ENCODE results near the gene MIOX.

The MIOX gene

DNA sequence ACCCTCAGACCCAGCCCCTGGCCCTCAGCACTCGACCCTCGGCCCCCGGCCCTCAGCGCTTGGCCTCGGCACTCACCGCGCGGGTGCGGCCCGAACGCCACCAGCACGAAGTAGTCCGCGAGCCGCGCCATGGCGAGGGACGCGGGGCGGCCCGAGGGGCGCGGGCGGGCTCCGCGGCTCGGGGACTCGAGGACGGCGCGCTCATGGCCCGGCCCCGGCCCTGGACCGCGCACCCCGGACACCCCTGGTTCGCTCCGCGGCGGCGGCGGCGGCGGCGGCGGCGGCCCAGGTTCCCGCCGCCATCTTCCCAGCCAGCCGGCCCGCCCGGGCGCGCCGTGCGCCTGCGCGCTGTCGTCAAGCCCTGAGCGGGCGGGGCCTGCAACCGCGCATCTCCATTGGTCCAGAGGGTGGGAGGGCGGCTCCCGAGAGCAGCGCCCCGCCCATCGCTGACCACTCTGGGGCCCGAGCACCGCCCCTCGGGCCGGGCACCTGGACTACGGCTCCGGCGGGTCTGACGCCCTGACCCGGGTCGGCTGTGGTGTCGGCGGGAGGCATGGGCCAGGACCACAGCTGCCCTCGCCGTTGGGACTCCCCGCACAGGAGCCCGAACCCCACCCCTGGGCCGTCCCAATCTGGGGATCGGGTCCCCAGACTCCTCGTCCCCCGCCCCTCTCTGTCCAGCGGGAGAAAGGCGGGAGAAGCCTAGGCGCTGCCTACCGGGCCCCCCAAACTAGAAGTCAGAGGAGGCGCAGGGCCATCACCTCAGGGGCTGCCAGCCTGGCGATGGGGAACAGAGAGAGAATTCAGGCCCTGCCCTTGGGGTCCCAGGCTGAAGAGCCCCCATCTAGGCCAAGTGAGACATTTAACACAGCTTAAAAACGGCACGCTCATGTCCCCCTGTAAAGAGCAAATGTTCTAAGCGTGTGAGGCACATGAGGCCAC is 11.7 kb upstream of the MIOX start, which contains the start of gene SBF1:
Gene SBF1 (minus strand): TSS at position 326 of the 942 bp plus-strand sequence. CDS start 195 bp downstream, at position 131.
- peak; percentile 96 for DNase-seq

DNA sequence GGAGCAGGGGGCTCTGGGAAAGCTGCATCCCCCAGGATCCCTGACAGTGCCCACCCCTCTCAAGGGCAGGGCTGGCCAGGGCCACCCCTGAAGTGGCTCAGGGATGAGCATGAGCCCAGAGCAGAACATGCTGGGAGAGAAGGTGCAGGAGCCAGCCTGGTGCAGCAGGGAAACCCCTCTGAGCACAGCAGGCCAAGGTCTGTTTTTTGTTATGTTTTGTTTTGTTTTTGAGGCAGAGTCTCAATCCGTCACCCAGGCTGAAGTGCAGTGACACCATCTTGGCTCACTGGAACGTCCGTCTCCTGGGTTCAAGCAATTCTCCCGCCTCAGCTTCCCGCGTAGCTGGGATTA is 11.0 kb upstream of the MIOX start:
- no peak for DNase-seq

GRCh38 chr22:50476868-50477267 is 9.8 kb upstream of the MIOX start:
- peak; percentile 42 for DNase-seq

DNA sequence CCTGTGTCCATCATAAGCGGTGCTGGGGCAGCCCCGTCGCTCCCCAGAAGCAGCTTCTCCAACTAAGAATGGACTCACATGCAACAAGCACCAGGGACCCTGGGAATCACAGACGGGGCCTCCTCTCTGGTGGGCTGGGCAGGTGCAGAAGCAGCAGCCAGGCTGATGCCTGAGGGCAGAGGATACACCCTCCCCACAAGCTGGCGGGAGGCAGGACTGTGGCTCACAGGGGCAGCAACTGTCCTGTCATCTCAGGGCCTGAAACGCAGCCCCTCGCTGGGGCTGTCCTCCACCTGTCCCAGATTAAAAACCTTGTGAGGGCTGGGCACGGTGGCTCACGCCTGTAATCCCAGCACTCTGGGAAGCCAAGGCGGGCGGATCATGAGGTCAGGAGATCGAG is 8.7 kb upstream of the MIOX start:
- DNase-seq, result peak; percentile 35

- DNase-seq, result peak; percentile 55
Measured at GRCh38 chr22:50479721-50480120, 6.9 kb upstream of the MIOX start.

GRCh38 chr22:50481045-50481439 is 5.6 kb upstream of the MIOX start:
- DNase-seq, result no peak

DNA sequence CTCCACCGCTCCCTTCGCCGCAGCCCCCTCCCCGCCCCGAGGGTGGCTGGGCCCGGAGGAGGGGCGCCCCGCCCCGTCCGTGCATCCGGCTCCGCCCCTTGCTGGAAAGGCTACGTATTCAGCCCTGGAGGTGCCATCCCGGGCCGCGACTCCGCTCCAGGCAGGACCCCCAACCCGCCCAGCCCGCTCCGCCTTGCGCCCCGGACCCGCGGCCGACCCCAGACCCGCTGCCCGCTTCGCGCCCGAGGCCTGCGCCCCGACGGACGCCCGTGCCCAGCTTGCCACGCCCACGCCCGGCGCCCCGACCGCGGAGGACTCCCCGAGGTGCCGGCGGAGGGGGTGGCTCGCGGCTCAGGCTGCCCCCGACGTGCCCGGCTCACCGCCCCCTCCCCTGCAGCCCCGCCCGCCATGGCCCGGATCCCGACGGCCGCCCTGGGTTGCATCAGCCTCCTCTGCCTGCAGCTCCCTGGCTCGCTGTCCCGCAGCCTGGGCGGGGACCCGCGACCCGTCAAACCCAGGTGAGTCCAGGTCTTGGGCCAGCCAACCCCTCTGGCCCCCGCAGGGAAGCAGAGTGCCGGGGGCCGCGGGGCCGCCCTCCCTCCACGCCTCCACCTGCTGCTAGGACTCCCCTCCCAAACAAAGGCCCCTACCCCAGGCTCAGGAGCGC is 5.1 kb upstream of the MIOX start, which contains the start of gene ADM2:
Gene ADM2 (plus strand): TSS at position 104 of the 667 bp plus-strand sequence. CDS start 305 bp downstream, at position 409.
- peak; percentile 67 for DNase-seq

DNA sequence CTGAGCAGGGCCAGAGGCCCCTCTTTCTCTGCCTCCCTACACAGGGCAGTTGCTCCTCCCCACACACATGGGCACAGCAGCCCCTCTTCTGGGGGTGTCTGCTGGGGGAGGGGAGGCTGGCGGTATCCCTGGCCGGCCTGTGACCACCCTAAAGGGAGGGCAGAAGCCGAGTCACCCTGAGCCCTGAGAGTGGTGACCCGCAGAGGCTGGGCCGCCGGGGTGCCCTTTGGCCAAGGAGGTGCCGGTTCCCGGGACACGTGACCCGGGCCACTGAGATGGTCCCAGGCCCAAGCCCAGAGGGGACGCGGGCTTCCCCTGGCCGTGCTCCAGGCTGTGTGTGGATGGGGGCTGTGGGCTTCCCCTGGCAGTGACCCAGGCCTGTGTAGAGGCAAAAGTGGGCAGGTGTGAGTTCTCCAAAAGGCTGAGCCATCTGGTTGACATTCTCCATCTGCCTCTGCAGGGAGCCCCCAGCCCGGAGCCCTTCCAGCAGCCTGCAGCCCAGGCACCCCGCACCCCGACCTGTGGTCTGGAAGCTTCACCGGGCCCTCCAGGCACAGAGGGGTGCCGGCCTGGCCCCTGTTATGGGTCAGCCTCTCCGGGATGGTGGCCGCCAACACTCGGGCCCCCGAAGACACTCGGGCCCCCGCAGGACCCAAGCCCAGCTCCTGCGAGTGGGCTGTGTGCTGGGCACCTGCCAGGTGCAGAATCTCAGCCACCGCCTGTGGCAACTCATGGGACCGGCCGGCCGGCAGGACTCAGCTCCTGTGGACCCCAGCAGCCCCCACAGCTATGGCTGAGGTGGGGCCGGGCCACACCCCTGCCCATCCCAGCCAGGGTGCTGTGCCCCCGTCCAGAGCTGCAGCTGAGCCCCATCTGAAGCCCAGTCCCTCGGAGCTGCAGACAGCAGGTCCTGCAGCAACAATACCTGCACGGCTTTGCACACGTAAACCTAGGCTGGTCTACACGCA is 4.3 kb upstream of the MIOX start:
- peak; percentile 64 for DNase-seq

DNA sequence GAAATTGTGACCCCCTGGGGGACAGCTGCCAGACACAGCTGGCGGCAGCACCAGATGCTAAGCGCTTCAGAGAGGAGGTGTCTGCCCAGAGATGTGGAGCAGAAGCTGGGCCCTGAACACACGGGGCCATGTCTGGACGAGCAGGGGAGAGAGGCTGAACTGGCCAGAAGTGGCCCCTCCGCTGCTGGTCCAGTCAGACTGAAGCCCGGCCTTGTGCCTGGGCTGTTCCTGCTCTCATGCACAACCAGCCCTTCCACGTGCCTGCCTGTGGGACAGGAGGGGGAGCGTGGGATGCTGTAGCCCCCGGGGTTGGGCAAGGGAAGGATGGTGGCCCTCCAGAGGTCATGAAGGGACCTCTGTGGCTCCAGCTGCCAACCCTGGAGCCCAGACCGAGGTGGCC is 3.6 kb upstream of the MIOX start:
- peak; percentile 56 for DNase-seq

- DNase-seq, result no peak
Measured at GRCh38 chr22:50483556-50483955, 3.1 kb upstream of the MIOX start.

DNA sequence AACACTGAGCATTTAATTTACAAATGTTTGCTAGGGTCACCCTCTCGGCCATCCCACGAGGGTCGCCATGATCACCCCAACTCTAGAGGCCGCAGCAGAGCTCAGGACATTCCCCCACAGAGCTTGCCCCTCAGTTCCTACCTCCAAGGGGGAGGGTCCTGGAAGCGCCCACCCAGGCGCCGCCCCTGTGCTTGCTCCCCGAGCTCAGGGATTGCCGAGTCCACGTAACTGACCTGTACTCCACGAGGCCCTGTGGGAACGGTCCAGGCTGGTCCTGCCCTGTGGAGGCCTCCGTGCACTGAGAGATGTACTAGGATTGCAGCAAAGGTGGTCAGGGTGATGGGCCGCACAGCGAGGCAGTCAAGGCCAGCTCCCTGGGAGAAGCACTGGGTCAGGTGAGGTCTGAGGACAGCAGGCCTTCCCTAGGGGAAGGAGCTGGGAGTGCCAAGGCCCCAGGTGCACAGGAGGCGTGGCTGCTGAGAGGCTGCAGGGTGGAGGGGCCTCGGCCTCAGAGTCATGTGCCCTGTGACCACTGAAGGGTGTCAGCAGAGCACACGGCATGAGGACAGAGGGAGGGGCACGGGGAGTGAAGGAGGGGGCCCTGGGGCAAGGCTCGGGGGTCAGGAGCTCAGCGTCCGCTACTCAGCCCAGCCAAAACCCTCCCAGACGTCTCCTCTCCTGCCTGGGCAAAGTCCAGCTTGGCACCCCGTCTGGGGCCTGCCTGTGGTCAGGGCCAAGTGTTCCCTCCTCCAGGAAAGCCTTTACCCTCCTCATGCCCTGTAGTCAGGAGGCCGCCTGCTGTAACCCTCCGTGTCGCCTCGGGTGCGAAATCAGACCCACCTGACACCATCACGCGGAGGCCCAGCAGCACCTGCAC is 2.4 kb upstream of the MIOX start:
- DNase-seq, result no peak

GRCh38 chr22:50485221-50486131 is 1.2 kb upstream of the MIOX start:
- peak; percentile 61 for DNase-seq

- DNase-seq, result no peak
Measured at GRCh38 chr22:50487290-50488005, 789 bp downstream of the MIOX start.

DNA sequence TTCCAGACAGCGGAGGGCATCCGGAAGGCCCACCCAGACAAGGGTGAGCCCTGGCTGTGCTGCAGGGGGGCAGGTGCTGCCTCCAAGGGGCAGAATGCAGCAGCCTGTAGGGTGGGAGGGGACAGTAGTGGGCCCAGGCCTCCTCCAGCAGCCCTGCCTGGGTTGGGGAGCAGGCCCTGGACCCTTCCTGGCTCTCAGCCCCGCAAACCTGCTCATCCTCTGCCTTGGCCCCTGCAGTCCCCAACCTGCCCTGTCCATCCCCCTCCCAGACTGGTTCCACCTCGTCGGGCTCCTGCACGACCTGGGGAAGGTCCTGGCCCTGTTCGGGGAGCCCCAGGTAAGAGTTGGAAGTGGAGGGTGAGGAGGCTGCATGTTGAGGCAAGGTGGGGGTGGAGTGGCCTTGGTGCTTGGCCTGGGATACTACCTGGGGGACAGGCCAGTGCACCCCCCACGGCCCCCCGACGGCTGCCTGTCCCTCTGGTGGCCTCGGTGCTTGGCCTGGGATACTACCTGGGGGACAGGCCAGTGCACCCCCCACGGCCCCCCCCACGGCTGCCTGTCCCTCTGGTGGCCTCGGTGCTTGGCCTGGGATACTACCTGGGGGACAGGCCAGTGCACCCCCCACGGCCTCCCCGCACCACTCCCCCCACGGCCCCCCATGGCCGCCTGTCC is 1.5 kb downstream of the MIOX start:
- DNase-seq, result no peak

GRCh38 chr22:50488886-50489285 is 2.2 kb downstream of the MIOX start:
- no peak for DNase-seq

GRCh38 chr22:50489363-50490243 is 2.9 kb downstream of the MIOX start:
- DNase-seq, result no peak

DNA sequence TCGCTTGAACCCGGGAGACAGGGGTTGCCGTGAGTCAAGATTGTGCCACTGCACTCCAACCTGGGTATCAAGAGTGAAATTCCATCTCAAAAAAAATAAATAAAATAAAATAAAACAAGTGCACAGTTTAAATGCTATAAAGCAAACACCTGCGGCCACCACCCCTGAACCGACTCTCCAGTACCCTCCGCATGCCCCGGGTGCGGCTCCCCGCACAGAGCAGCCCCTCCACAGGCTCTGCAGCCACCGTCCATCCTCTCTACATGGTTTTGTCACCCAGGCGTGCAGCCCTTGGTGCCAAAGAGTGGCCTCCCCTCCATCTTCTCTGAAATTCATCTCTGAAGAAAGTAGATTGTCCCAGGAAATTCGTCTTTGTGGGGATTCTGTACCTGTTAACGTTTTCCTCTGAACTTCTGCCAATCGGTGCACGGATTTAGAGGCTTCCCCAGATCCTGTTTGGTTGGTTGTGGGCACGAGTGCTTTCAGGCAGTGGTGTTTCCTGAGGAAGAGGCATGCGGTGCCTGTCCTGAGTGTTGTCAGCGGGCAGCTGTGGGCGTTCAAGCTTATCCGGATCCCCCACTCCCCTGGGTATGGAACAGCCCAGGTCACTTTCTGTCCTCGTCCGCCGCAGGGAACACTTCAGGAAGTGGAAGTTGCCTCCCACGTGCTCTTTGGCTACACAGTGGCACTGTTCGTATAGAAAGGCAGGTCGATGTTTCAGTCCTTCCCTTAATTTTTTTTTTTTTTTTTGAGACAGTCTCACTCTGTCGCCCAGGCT is 4.1 kb downstream of the MIOX start:
- no peak for DNase-seq

- DNase-seq, result no peak
Measured at GRCh38 chr22:50497093-50497492, 10.4 kb downstream of the MIOX start.
